Measurements from ENCODE around the gene PTPN12. TPM values are rescaled to one million over a fixed set of nuclear protein-coding genes. Genes with fewer than 3 reads are reported as not detected.

Gene PTPN12
- total and polyA plus RNA-seq, 8 donors, result 119 to 163 (median 138) TPM

DNA sequence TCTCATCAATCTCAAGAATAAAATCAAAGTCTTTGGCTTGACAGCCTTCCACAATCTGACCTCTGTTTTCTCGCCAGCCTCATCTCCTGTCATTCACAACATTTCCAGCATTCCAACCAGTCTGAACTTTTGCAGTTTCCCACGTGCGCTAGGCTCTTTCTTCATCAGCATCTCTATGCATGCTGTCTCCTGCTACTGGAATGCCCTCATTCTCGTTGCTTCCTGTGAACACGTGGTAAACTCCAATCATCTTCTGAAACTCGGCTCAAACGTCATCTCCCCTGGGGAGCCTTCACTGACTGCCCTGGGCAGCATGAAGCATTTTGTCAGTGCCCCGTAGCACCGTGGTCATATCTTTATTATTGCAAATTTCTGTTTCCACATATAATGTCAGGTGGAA, 146.9 kb downstream of the PTPN12 start:
- Histone ChIP-seq H3K4me1 (peaks cover 0 to 38% of the 10 kb centered on the region in 2 donors), H3K27ac (peak overlapping the region; percentile 40 to 75), H3K9me3 (no peaks in the 10 kb centered on the region), H3K36me3 (peaks cover 0 to 18% of the 10 kb centered on the region in 2 donors), H3K4me3 (no peak overlapping the region), H3K27me3 (no peaks in the 10 kb centered on the region)
- DNase-seq (peak in 1 of 4 donors; percentile 26), ATAC-seq (peak; percentile 7)
- TF ChIP-seq, protein P1, sequence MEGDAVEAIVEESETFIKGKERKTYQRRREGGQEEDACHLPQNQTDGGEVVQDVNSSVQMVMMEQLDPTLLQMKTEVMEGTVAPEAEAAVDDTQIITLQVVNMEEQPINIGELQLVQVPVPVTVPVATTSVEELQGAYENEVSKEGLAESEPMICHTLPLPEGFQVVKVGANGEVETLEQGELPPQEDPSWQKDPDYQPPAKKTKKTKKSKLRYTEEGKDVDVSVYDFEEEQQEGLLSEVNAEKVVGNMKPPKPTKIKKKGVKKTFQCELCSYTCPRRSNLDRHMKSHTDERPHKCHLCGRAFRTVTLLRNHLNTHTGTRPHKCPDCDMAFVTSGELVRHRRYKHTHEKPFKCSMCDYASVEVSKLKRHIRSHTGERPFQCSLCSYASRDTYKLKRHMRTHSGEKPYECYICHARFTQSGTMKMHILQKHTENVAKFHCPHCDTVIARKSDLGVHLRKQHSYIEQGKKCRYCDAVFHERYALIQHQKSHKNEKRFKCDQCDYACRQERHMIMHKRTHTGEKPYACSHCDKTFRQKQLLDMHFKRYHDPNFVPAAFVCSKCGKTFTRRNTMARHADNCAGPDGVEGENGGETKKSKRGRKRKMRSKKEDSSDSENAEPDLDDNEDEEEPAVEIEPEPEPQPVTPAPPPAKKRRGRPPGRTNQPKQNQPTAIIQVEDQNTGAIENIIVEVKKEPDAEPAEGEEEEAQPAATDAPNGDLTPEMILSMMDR (IDR thresholded peaks at IDR 0.05), result no peak
- intact Hi-C loops (cut with DNase I), result no loop called here

DNA sequence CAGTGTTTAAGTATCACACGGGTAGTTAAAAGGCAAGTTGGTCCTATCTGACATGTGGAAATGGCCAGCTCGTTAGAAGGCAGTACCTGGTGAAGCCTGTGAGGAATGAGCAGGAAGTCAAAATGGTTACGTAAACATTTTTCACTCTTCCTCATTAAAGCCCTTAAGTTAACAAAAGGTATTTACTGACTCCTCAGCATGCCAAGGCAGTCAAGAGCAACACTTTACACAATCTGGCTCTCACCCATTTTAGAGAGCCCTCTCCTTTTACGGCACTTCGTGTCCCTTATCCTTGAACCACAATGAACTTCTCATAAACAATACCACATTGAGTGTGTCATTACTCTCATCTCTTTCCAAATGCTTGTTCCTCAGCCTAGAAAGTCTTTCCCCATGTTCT, 148.1 kb downstream of the PTPN12 start:
- no peaks in the 10 kb centered on the region for H3K27me3 ChIP-seq
- H3K9me3 ChIP-seq, result no peaks in the 10 kb centered on the region
- intact Hi-C loops (cut with DNase I), result no loop called here
- no peak overlapping the region for H3K4me3 ChIP-seq
- peaks cover 0 to 38% of the 10 kb centered on the region in 2 donors for H3K4me1 ChIP-seq
- peak overlapping the region; percentile 40 to 75 for H3K27ac ChIP-seq
- TF ChIP-seq, protein P1 (IDR thresholded peaks at IDR 0.05), result peak in 1 of 2 donors; percentile 17
- ATAC-seq (peak; percentile 79), DNase-seq (peak in 2 of 4 donors; percentile 29 to 74)
- H3K36me3 ChIP-seq, result peaks cover 0 to 29% of the 10 kb centered on the region in 2 donors

DNA sequence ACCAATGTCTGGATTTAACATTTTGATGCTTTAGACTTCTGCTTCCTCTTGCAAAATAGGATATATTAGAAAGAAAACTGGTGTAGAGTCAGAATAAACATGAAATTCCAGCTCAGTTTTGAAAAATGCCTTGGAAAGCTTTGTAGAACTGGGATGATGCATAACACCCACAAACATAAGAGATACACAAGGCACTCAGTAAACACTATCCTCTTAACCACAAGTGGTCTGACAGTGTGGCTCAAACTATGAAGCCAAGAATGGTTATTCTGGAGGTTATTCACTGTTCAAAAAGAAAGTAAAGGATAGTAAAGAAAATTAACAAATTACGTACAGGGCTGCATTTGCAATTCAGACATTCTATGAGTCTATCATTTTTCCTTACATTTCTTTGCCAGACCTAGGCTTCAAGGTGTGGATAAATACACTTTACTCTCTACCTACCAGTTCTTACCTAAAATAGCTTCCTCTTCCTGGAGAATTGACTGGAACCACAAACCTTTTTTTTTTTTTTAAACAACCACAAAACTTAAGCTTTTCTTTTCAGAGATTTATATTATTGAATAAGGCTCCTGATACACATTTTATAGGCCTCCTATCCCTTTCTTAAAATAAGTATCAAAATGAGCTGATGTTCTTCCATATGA, 150.1 kb downstream of the PTPN12 start:
- Histone ChIP-seq H3K27ac (peak overlapping the region; percentile 34 to 53), H3K4me3 (no peak overlapping the region), H3K9me3 (no peaks in the 10 kb centered on the region), H3K4me1 (peaks cover 0 to 41% of the 10 kb centered on the region in 2 donors), H3K27me3 (no peaks in the 10 kb centered on the region), H3K36me3 (peaks cover 0 to 27% of the 10 kb centered on the region in 2 donors)
- TF ChIP-seq, protein P1 (IDR thresholded peaks at IDR 0.05), result no peak
- ATAC-seq, result peak; percentile 32
- intact Hi-C loops (cut with DNase I), result no loop called here
- DNase-seq, result no peak

DNA sequence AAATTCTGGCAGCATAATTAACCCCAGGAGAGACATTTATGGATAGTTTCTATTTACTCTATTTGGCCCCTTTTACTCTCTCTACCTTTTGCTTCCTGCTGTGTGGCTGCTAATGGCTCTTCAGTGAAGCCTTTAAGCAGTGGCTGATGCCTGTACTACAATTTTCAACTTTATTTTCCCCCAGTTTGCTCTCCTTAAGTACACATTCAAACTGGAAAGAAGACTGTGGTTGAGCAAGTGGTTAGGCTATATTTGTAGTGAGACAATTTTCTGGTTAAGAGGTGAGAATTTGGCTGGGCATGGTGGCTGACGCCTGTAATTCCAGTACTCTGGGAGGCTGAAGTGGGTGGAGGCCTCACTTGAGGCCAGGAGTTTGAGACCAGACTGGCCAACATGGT, 150.7 kb downstream of the PTPN12 start:
- Histone ChIP-seq H3K27ac (peak overlapping the region; percentile 34 to 53), H3K9me3 (no peaks in the 10 kb centered on the region), H3K4me1 (peaks cover 0 to 41% of the 10 kb centered on the region in 2 donors), H3K27me3 (no peaks in the 10 kb centered on the region), H3K36me3 (peaks cover 0 to 22% of the 10 kb centered on the region in 2 donors), H3K4me3 (no peak overlapping the region)
- intact Hi-C loops (cut with DNase I), result no loop called here
- peak; percentile 52 for ATAC-seq
- TF ChIP-seq, protein P1 (IDR thresholded peaks at IDR 0.05), result no peak
- peak in 1 of 4 donors; percentile 18 for DNase-seq

Other genes with a start within 250 kb of the PTPN12 start
- gene GSAP, start 120.9 kb upstream of the PTPN12 start, total RNA-seq, result 10 to 100 TPM; 40.9 to 45.4 TPM
- 10 to 100 TPM; 34.1 to 60.1 (median 47.1) TPM for gene GSAP, start 120.9 kb upstream of the PTPN12 start, polyA plus RNA-seq (ENCODE audit: insufficient read length in 6 of 6)
- 10 to 100 TPM; 16.7 to 20.2 TPM for gene RSBN1L, start 159.2 kb downstream of the PTPN12 start, total RNA-seq
- 10 to 100 TPM; 35.5 to 47.2 (median 40.1) TPM for gene RSBN1L, start 159.2 kb downstream of the PTPN12 start, polyA plus RNA-seq (ENCODE audit: insufficient read length in 6 of 6)